ENCODE results near the gene LRRC58.
A peak's percentile ranks its signal among the peaks of the same experiment; 100 is the strongest.
"Not testable (repeated sequence)": the region's sequence is repeated elsewhere in the genome, so short reads cannot be mapped to it uniquely, and the experiment has no call there.

The LRRC58 gene

DNA sequence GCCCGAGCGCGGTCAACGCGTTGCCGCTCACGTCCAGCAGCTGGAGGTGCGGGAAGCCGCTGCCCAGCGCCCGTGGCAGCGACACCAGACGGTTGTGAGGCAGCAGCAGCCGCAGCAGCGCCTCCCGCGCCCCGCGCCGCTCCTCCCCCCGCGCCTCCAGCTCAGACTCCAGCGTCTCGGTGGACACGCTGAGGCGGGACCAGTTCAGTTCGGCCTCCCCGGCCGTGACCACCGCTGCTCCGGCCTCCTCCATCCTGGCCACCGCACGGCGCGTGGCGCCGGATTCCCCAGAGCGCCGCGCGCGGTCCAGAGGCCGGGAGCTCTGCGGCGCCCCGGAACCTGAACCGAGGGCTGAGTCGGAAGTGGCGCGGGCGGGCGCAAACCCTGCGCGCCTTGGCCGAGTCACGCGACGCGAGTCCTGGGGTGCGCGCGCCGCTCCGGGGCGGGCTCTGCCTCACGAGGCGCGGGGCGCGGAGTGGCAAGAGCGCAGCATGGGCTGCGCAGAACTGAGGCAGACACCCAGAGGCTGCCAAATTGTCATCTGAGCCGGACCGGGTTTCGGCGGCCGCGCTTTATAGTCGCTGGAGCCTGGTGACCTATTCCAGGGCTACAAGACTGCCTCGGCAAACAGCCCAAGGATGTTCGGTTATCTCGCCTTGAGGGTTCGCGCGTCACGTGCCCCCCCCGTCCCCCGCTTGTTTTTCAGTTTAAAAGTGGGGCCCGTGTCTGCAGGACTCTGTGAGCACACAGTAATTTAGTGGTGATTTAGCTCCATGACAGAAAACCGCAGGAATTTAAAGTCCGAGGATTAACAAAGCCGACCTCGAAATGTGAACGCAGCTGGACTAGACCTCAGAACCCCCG, at the start of gene LRRC58:
LRRC58 (minus strand) TSS at position 364 of the 864 bp plus-strand sequence; CDS start at position 253, 111 bp downstream.
- Mint-ChIP-seq H3K9me3 (no peaks in the 10 kb centered on the region), H3K4me1 (peaks cover 46% of the 10 kb centered on the region), H3K27ac (peak within 1 kb of the TSS; percentile 85 to 96), H3K27me3 (no peaks in the 10 kb centered on the region), H3K4me3 (peak within 1 kb of the TSS; percentile 88 to 89)
- peak; percentile 89 to 91 for DNase-seq
- peak; percentile 91 for ATAC-seq

- no peaks in the 10 kb centered on the region for H3K9me3 Mint-ChIP-seq
- H3K4me3 Mint-ChIP-seq, result no peak overlapping the region
- DNase-seq (no peak), ATAC-seq (no peak)
- H3K27ac Mint-ChIP-seq, result no peak overlapping the region
- no peaks in the 10 kb centered on the region for H3K27me3 Mint-ChIP-seq
- no peaks in the 10 kb centered on the region for H3K4me1 Mint-ChIP-seq
Measured at GRCh38 chr3:120396469-120396868, 47.3 kb upstream of the LRRC58 start.

DNA sequence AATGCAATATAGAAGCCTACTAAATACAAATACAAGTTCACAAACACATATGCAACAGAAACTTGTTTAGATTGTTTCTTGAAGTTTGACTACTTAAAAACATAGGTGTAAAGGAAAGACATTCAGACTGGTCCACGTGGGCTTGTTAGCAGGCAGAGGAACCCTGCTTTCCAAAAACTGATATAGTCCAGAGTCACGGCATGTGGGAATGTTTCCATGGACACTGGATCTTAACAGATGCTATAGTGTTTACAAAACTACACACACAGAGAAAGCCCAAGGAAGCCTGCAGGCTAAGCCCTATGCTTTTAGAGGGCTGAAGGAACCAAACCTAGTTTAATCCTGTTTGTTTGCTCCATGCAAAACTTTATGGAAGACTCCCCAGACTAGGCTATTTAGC, 45.2 kb upstream of the LRRC58 start:
- no peak for DNase-seq
- Mint-ChIP-seq H3K4me1 (no peaks in the 10 kb centered on the region), H3K27ac (no peak overlapping the region), H3K4me3 (no peak overlapping the region), H3K27me3 (no peaks in the 10 kb centered on the region), H3K9me3 (no peaks in the 10 kb centered on the region)
- no peak for ATAC-seq

GRCh38 chr3:120393761-120394160, 44.6 kb upstream of the LRRC58 start:
- H3K27ac Mint-ChIP-seq, result no peak overlapping the region
- DNase-seq (no peak), ATAC-seq (no peak)
- H3K4me1 Mint-ChIP-seq, result no peaks in the 10 kb centered on the region
- H3K9me3 Mint-ChIP-seq, result no peaks in the 10 kb centered on the region
- H3K27me3 Mint-ChIP-seq, result no peaks in the 10 kb centered on the region
- H3K4me3 Mint-ChIP-seq, result no peak overlapping the region

- no peak overlapping the region for H3K27ac Mint-ChIP-seq
- H3K4me3 Mint-ChIP-seq, result no peak overlapping the region
- no peaks in the 10 kb centered on the region for H3K27me3 Mint-ChIP-seq
- H3K9me3 Mint-ChIP-seq, result no peaks in the 10 kb centered on the region
- DNase-seq (no peak), ATAC-seq (no peak)
- H3K4me1 Mint-ChIP-seq, result no peaks in the 10 kb centered on the region
Measured at GRCh38 chr3:120393243-120393642, 44.1 kb upstream of the LRRC58 start.

DNA sequence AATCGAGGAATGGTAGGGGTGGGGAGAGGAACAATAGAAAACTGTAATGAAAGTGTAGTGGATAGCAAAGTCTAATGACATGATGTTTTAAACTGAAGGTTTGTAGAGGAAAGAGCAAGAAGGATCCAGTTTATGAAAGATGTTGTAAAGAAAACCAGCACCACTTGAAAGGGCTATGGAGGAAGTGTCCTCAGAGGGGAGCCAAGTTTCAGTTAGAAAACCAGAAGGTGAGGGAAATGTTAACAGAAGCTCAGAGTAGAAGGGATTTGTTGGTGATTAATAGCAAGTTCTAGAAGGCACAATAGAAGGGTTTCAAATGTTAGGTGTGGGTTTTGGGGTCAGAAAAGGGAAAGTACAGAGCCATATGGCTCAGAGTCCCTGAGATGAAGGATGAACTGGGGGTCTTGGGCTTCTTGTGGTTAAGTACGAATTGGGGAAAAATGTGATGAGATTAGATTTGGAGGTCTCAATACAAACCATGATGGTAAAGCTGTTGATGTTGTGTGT, 33.8 kb upstream of the LRRC58 start:
- Mint-ChIP-seq H3K9me3 (peaks cover 0 to 4% of the 10 kb centered on the region in 2 donors), H3K4me1 (no peaks in the 10 kb centered on the region), H3K27ac (no peak overlapping the region), H3K27me3 (no peaks in the 10 kb centered on the region), H3K4me3 (no peak overlapping the region)
- peak; percentile 76 for ATAC-seq
- no peak for DNase-seq

DNA sequence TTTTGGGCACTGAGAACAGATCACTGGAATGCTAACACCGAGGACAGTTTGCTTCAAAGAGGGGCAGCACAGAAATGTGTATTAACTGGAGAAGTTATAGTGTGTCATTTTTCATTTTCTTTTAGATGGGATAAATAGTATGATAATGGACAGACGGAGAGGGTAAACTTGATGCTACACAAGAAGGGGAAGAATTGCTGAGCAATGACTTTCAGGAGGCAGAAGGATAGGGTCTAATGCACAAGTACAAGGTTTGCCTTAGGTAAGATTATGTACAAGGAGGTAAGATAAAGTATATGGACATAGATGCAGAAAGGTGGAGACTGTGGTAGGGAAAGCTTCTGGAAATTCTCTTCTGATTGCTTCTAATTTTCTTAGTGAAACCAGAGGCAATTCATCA, 32.3 kb upstream of the LRRC58 start:
- H3K9me3 Mint-ChIP-seq, result peaks cover 0 to 4% of the 10 kb centered on the region in 2 donors
- H3K27ac Mint-ChIP-seq, result no peak overlapping the region
- no peak for ATAC-seq
- DNase-seq, result no peak
- H3K4me1 Mint-ChIP-seq, result no peaks in the 10 kb centered on the region
- H3K27me3 Mint-ChIP-seq, result no peaks in the 10 kb centered on the region
- H3K4me3 Mint-ChIP-seq, result no peak overlapping the region

DNA sequence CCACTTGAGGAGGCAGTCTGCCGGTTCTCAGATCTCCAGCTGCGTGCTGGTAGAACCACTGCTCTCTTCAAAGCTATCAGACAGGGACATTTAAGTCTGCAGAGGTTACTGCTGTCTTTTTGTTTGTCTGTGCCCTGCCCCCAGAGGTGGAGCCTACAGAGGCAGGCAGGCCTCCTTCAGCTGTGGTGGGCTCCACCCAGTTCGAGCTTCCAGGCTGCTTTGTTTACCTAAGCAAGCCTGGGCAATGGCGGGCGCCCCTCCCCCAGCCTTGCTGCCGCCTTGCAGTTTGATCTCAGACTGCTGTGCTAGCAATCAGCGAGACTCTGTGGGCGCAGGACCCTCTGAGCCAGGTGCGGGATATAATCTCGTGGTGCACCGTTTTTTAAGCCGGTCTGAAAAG, 28.8 kb upstream of the LRRC58 start:
- not testable (repeated sequence) for H3K27me3 Mint-ChIP-seq, H3K4me3 Mint-ChIP-seq, DNase-seq, H3K27ac Mint-ChIP-seq, H3K9me3 Mint-ChIP-seq, ATAC-seq, H3K4me1 Mint-ChIP-seq

- no peak overlapping the region for H3K27ac Mint-ChIP-seq
- peaks cover 14% of the 10 kb centered on the region for H3K27me3 Mint-ChIP-seq
- H3K4me1 Mint-ChIP-seq, result no peaks in the 10 kb centered on the region
- peak; percentile 69 for ATAC-seq
- H3K4me3 Mint-ChIP-seq, result no peak overlapping the region
- H3K9me3 Mint-ChIP-seq, result no peaks in the 10 kb centered on the region
- DNase-seq, result no peak
Measured at GRCh38 chr3:120370463-120370862, 21.3 kb upstream of the LRRC58 start.

DNA sequence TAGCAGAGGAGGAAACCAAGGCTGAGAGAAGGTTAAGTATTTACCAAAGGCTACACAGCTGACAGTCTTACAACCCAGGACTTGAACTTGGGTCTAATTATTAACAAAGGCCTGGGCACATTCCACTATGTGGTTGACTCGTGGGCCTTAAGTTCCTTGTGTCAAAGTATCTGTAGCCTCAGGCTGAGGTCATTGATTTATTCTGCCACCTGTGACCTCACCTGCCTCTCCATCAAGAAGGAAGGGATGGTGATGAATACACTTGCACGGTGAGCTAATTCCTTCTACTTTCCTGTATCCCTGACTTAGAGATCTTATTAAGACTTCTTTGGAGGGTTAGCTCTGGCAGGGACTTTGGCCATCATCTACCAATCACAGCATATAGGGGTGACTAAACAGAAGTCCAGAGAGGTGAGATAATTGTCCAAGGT, 19.9 kb upstream of the LRRC58 start:
- no peak overlapping the region for H3K27ac Mint-ChIP-seq
- H3K4me3 Mint-ChIP-seq, result no peak overlapping the region
- ATAC-seq (no peak), DNase-seq (no peak)
- H3K9me3 Mint-ChIP-seq, result no peaks in the 10 kb centered on the region
- no peaks in the 10 kb centered on the region for H3K4me1 Mint-ChIP-seq
- peaks cover 28% of the 10 kb centered on the region for H3K27me3 Mint-ChIP-seq

DNA sequence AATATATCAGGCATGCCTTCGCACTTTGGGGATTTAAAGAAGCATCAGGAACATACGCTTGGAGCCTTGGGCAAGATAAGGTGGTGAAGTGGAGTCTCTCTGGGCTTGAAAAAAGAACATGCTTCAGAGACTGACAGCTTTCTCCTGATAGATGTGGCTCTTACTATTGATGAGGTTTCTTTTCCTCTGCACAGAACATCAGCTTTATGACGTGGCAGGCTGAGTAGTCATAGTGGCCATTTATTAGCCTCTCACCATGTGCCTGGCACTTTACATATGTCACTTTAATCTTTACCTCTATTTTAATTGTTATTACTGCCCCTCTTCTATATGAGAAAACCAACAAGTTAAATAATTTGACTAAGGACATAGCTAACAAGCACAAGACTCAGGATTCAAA, 19.0 kb upstream of the LRRC58 start:
- DNase-seq, result no peak
- no peak for ATAC-seq
- Mint-ChIP-seq H3K27me3 (peaks cover 28% of the 10 kb centered on the region), H3K4me3 (no peak overlapping the region), H3K4me1 (no peaks in the 10 kb centered on the region), H3K9me3 (no peaks in the 10 kb centered on the region), H3K27ac (no peak overlapping the region)

DNA sequence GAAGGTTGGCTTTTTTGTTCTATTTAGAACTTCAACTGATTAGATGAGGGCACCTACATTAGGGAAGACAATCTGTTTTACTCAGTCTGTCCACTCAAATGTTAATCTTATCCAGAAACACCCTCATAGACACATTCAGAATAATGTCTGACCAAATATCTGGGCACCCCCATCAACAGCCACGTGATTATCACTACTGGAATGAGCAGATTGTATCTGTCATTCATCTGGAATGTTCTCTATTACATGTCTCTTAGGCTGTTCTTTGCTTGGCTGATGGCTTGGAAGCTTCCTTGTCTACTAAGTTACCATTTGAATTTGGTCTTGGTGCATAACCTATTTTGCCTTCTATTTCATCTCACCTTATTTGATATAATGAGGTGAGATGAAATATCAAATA, 15.7 kb upstream of the LRRC58 start:
- ATAC-seq (no peak), DNase-seq (no peak)
- H3K9me3 Mint-ChIP-seq, result no peaks in the 10 kb centered on the region
- H3K27me3 Mint-ChIP-seq, result peaks cover 28% of the 10 kb centered on the region
- no peak overlapping the region for H3K27ac Mint-ChIP-seq
- H3K4me1 Mint-ChIP-seq, result no peaks in the 10 kb centered on the region
- H3K4me3 Mint-ChIP-seq, result no peak overlapping the region

DNA sequence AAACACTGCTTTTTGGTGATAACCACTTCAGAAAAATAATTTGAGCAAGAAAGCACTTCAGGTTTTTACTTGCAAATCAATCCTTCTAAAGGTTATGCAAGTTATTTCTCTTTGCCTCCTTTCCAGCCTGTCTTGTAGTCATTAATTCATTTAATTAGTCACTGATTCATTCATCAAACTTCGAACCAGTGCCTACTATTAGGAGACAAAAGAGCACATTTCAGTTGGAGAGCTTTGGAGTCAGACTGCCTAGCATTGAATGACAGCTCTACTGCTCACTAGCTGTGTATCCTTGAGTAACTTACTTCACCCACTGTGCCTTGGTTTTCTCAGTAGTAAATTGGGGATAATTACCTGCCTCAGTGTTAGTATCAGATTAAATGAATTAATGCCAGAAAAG, 14.9 kb upstream of the LRRC58 start:
- H3K27me3 Mint-ChIP-seq, result peaks cover 28% of the 10 kb centered on the region
- ATAC-seq, result no peak
- H3K27ac Mint-ChIP-seq, result no peak overlapping the region
- no peaks in the 10 kb centered on the region for H3K4me1 Mint-ChIP-seq
- no peak overlapping the region for H3K4me3 Mint-ChIP-seq
- H3K9me3 Mint-ChIP-seq, result no peaks in the 10 kb centered on the region
- DNase-seq, result no peak

- Mint-ChIP-seq H3K9me3 (no peaks in the 10 kb centered on the region), H3K4me1 (no peaks in the 10 kb centered on the region)
- no peak for DNase-seq
Measured at GRCh38 chr3:120357807-120358206, 8.7 kb upstream of the LRRC58 start.

GRCh38 chr3:120355486-120355885, 6.3 kb upstream of the LRRC58 start:
- no peak for DNase-seq
- no peaks in the 10 kb centered on the region for H3K4me1 Mint-ChIP-seq
- H3K9me3 Mint-ChIP-seq, result no peaks in the 10 kb centered on the region
- no peak overlapping the region for H3K4me3 Mint-ChIP-seq
- no peak overlapping the region for H3K27ac Mint-ChIP-seq
- H3K27me3 Mint-ChIP-seq, result peaks cover 17% of the 10 kb centered on the region
- no peak for ATAC-seq

More at GRCh38 chr3:120357807-120358206, 8.7 kb upstream of the LRRC58 start:
- no peak overlapping the region for H3K4me3 Mint-ChIP-seq
- peaks cover 17% of the 10 kb centered on the region for H3K27me3 Mint-ChIP-seq
- ATAC-seq, result no peak
- peak overlapping the region in 1 of 2 donors; percentile 79 for H3K27ac Mint-ChIP-seq

DNA sequence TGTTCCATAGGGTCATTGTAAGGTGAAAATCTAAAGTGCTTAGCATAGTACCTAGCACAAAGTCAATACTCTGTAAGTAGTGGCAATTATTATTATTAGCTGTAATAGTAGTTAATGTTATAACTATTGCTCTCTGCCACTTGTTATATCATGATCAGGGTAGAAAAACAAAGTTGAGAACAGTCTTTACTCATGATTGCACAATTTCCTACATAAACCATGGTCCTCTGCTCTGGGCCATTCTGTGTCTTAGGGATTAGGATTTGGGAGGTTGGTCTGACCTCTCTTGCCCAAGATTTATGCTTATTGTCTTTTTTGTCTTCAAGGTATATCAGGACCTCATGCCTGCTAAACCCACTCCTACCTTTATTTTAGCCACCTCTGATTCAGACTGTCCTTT, 4.3 kb upstream of the LRRC58 start:
- Mint-ChIP-seq H3K27me3 (peaks cover 17% of the 10 kb centered on the region), H3K27ac (no peak overlapping the region), H3K4me3 (no peak overlapping the region), H3K4me1 (peaks cover 7% of the 10 kb centered on the region), H3K9me3 (no peaks in the 10 kb centered on the region)
- ATAC-seq (no peak), DNase-seq (no peak)

All from stimulated activated naive CD8-positive, alpha-beta T cell treated with anti-CD3 and anti-CD28 coated beads, Interleukin-15, amount 100 ng/mL, for 72 hours (primary cell).